K562 (cell line): Measurements from ENCODE around the gene ARPC1A. TPM values are rescaled to one million over a fixed set of nuclear protein-coding genes. Genes with fewer than 3 reads are reported as not detected.
A peak's percentile ranks its signal among the peaks of the same experiment; 100 is the strongest.

Source experiments
- CAMTA2 ChIP-seq: fragments of 250-450 bp; sonication (Bioruptor Pico); conservative IDR thresholded peaks from 2 replicates; pipeline ENCODE4 v1.5.1; 2022
- CHD4 ChIP-seq: fragments of 200-600 bp; sonication (generic); IDR thresholded peaks from 3 replicates; pipeline ENCODE4 v1.6.1; 2012; ENCODE audit warnings: low read depth, mild to moderate bottlenecking, mixed read lengths, low read length, inconsistent platforms; ENCODE audit not compliant: insufficient read depth, insufficient replicate concordance, poor library complexity, severe bottlenecking
- ETV1 ChIP-seq: fragments of 450-650 bp; conservative IDR thresholded peaks from 2 replicates; pipeline ENCODE4 v1.6.1; 2016; ENCODE audit warnings: missing genetic modification characterization, control low read depth, low read depth, missing compliant biosample characterization
- FOSL1 ChIP-seq: fragments of 200-800 bp; sonication (Bioruptor generic); conservative IDR thresholded peaks from 2 replicates; pipeline ENCODE4 v1.6.1; 2016; ENCODE audit warnings: missing genetic modification characterization, missing compliant biosample characterization
- HSF4 ChIP-seq: fragments of 250-450 bp; sonication (Bioruptor Pico); IDR thresholded peaks from 2 replicates; pipeline ENCODE4 v2.1.2; 2022; ENCODE audit warnings: mild to moderate bottlenecking, moderate library complexity, borderline replicate concordance
- KLF16 ChIP-seq: IDR thresholded peaks from 2 replicates; pipeline ENCODE4 v1.6.1; 2016; ENCODE audit warnings: antibody characterized with exemption
- MBD2 ChIP-seq: sonication (generic); IDR thresholded peaks from 2 replicates; pipeline ENCODE4 v1.6.1; 2016; ENCODE audit warnings: low read depth, borderline replicate concordance
- NUFIP1 ChIP-seq: fragments of 450-650 bp; IDR thresholded peaks from 2 replicates; pipeline ENCODE4 v1.6.1; 2018; ENCODE audit not compliant: partially characterized antibody
- PTTG1 ChIP-seq: fragments of 450-650 bp; IDR thresholded peaks from 2 replicates; pipeline ENCODE4 v1.6.1; 2016; ENCODE audit warnings: low read depth, mild to moderate bottlenecking, missing genetic modification characterization, missing compliant biosample characterization
- TRIM28 ChIP-seq: fragments of 450-650 bp; IDR thresholded peaks from 2 replicates; pipeline ENCODE4 v1.6.1; 2017
- ZNF263 ChIP-seq: sonication (generic); formaldehyde crosslinking; IDR thresholded peaks from 2 replicates; pipeline ENCODE4 v1.8.0; 2022; ENCODE audit warnings: mild to moderate bottlenecking, missing genetic modification reagents, borderline replicate concordance
- ZNF408 ChIP-seq: fragments of 250-450 bp; sonication (Bioruptor Pico); IDR thresholded peaks from 2 replicates; pipeline ENCODE4 v1.4.0; 2020; ENCODE audit warnings: low read depth, mild to moderate bottlenecking, moderate library complexity
- ZNF583 ChIP-seq: fragments of 250-450 bp; sonication (Bioruptor Pico); IDR thresholded peaks from 2 replicates; pipeline ENCODE4 v1.4.0; 2020
- ZNF668 ChIP-seq: fragments of 250-450 bp; sonication (Bioruptor Pico); IDR thresholded peaks from 2 replicates; pipeline ENCODE4 v1.8.0; 2022; ENCODE audit warnings: mild to moderate bottlenecking, inconsistent platforms
- ZNF717 ChIP-seq: fragments of 250-450 bp; sonication (Bioruptor Pico); IDR thresholded peaks from 2 replicates; pipeline ENCODE4 v1.5.0; 2021
- polyA plus RNA-seq, 8 experiments: library from polyadenylated mRNA; depleted of rRNA in 4 of 8; stranded (reverse) in 5 of 8; unstranded in 3 of 8; fragments of >200 nt; fragmentation: Nextera tagmentation in 2 of 8; fragmentation: Illumina TruSeq in 1 of 8; extraction: Ambion mirVana in 2 of 8; extraction: Trizol in 1 of 8; gene quantifications; 2 replicates each; pipeline versions ENCODE4 v1.2.1 to v1.2.3, GENCODE V29; 2011 to 2014; ENCODE audit warnings: inconsistent platforms in 1 of 8, missing spikeins in 1 of 8
- total RNA-seq, 7 experiments: library from RNA; depleted of rRNA in 6 of 7; stranded (reverse); fragments of >200 nt in 6 of 7; fragmentation: Illumina TruSeq in 2 of 7; extraction: Trizol in 2 of 7; gene quantifications; 2 replicates each; pipeline versions ENCODE4 v1.2.1 to v1.2.3, GENCODE V29; 2011 to 2021; ENCODE audit warnings: low replicate concordance in 1 of 7
- TF ChIP-seq, protein P1 (sequence below): sonication (generic); formaldehyde crosslinking; IDR thresholded peaks from 2 replicates; pipeline ENCODE4 v1.8.0; 2022; ENCODE audit warnings: missing genetic modification reagents, mild to moderate bottlenecking, borderline replicate concordance
- TF ChIP-seq, protein P2 (sequence below), 2 experiments: IDR thresholded peaks in 1 of 2; conservative IDR thresholded peaks in 1 of 2; 2 replicates each; pipeline ENCODE4 v1.6.1; 2016; ENCODE audit warnings: low read depth in 2 of 2, mild to moderate bottlenecking in 1 of 2, missing compliant biosample characterization in 1 of 2, missing genetic modification characterization in 1 of 2, moderate library complexity in 1 of 2
- TF ChIP-seq, protein P3 (sequence below): fragments of 250-450 bp; sonication (Bioruptor Pico); IDR thresholded peaks from 2 replicates; pipeline ENCODE4 v1.9.0; 2021; ENCODE audit warnings: mild to moderate bottlenecking, inconsistent platforms
- TF ChIP-seq, protein P4 (sequence below): fragments of 150-350 bp; IDR thresholded peaks from 2 replicates; pipeline ENCODE4 v1.6.1; 2014; ENCODE audit warnings: low read depth, mild to moderate bottlenecking, low read length, borderline replicate concordance

ARPC1A gene
- total and polyA plus RNA-seq, 9 of the 15 experiments (the other 6 are each of a cell fraction or from before 2014, with no cell fraction given), result 39.5 to 151 (median 86.1) TPM

DNA sequence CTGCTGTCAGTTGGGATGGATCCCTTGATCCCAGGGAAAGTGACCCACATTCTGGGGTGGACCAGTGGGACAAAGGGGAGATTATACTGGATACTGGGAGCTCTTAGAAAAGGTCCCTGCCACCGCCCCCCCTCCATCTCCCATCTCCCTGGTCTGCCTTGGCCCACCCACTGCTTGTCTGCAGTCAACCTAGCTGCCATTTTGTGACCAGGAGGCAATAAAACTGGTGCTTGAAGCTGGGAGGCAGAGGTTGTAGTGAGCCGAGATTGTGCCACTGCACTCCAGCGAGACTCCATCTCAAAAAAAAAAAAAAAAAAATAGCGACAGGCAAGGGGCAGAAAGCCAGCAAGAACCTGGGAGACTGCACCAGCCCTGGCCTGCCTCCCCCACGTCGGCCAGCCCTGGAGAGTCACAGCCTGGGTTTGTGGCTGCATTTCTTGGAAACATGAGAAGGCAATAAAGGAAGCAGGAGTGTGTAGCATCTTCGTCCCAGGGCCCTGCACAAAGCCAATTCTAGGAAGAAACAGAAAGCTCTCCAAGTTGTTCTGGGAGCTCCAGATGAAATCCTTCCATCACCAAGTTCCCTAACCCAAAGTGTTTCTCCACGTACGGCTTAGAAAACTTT is 44.2 kb downstream of the ARPC1A start (continued):
- TF ChIP-seq HSF4 (CRISPR knock-in tag) (no peak), ZNF408 (no peak), TRIM28 (peak; percentile 52; the same call in 1 of the 2 replicates), PTTG1 (tag) (no peak), ZNF263 (CRISPR knock-in tag) (no peak), MBD2 (no peak), KLF16 (peak; percentile 54; the same call in 1 of the 2 replicates), NUFIP1 (no peak), CAMTA2 (CRISPR knock-in tag) (no peak), ZNF668 (CRISPR knock-in tag) (no peak), CHD4 (no peak), ZNF717 (no peak), FOSL1 (peak; percentile 41; the same call in 1 of the 2 replicates), ETV1 (0 out of 2 replicates have a peak, but pooled peaks have one; percentile 35), ZNF583 (CRISPR knock-in tag) (no peak)
- TF ChIP-seq, protein P1, sequence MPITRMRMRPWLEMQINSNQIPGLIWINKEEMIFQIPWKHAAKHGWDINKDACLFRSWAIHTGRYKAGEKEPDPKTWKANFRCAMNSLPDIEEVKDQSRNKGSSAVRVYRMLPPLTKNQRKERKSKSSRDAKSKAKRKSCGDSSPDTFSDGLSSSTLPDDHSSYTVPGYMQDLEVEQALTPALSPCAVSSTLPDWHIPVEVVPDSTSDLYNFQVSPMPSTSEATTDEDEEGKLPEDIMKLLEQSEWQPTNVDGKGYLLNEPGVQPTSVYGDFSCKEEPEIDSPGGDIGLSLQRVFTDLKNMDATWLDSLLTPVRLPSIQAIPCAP (CRISPR knock-in tag), result no peak
- TF ChIP-seq, protein P2, sequence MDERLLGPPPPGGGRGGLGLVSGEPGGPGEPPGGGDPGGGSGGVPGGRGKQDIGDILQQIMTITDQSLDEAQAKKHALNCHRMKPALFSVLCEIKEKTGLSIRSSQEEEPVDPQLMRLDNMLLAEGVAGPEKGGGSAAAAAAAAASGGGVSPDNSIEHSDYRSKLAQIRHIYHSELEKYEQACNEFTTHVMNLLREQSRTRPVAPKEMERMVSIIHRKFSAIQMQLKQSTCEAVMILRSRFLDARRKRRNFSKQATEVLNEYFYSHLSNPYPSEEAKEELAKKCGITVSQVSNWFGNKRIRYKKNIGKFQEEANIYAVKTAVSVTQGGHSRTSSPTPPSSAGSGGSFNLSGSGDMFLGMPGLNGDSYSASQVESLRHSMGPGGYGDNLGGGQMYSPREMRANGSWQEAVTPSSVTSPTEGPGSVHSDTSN (CRISPR knock-in tag; IDR thresholded peaks at IDR 0.05; ENCODE audit: low read depth), result no peak
- TF ChIP-seq, protein P2 (tag; conservative IDR thresholded peaks at IDR 0.05; ENCODE audit: low read depth), result no peak
- TF ChIP-seq, protein P3, sequence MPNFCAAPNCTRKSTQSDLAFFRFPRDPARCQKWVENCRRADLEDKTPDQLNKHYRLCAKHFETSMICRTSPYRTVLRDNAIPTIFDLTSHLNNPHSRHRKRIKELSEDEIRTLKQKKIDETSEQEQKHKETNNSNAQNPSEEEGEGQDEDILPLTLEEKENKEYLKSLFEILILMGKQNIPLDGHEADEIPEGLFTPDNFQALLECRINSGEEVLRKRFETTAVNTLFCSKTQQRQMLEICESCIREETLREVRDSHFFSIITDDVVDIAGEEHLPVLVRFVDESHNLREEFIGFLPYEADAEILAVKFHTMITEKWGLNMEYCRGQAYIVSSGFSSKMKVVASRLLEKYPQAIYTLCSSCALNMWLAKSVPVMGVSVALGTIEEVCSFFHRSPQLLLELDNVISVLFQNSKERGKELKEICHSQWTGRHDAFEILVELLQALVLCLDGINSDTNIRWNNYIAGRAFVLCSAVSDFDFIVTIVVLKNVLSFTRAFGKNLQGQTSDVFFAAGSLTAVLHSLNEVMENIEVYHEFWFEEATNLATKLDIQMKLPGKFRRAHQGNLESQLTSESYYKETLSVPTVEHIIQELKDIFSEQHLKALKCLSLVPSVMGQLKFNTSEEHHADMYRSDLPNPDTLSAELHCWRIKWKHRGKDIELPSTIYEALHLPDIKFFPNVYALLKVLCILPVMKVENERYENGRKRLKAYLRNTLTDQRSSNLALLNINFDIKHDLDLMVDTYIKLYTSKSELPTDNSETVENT (CRISPR knock-in tag), result no peak
- TF ChIP-seq, protein P4, sequence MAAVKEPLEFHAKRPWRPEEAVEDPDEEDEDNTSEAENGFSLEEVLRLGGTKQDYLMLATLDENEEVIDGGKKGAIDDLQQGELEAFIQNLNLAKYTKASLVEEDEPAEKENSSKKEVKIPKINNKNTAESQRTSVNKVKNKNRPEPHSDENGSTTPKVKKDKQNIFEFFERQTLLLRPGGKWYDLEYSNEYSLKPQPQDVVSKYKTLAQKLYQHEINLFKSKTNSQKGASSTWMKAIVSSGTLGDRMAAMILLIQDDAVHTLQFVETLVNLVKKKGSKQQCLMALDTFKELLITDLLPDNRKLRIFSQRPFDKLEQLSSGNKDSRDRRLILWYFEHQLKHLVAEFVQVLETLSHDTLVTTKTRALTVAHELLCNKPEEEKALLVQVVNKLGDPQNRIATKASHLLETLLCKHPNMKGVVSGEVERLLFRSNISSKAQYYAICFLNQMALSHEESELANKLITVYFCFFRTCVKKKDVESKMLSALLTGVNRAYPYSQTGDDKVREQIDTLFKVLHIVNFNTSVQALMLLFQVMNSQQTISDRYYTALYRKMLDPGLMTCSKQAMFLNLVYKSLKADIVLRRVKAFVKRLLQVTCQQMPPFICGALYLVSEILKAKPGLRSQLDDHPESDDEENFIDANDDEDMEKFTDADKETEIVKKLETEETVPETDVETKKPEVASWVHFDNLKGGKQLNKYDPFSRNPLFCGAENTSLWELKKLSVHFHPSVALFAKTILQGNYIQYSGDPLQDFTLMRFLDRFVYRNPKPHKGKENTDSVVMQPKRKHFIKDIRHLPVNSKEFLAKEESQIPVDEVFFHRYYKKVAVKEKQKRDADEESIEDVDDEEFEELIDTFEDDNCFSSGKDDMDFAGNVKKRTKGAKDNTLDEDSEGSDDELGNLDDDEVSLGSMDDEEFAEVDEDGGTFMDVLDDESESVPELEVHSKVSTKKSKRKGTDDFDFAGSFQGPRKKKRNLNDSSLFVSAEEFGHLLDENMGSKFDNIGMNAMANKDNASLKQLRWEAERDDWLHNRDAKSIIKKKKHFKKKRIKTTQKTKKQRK, result no peak
